Measurements from ENCODE around the gene CSF3R. TPM values are rescaled to one million over a fixed set of nuclear protein-coding genes. Genes with fewer than 3 reads are reported as not detected.

Gene CSF3R
- total RNA-seq, 3 donors from 2014 or later, result 17.3 to 54.2 (median 28.8) TPM

DNA sequence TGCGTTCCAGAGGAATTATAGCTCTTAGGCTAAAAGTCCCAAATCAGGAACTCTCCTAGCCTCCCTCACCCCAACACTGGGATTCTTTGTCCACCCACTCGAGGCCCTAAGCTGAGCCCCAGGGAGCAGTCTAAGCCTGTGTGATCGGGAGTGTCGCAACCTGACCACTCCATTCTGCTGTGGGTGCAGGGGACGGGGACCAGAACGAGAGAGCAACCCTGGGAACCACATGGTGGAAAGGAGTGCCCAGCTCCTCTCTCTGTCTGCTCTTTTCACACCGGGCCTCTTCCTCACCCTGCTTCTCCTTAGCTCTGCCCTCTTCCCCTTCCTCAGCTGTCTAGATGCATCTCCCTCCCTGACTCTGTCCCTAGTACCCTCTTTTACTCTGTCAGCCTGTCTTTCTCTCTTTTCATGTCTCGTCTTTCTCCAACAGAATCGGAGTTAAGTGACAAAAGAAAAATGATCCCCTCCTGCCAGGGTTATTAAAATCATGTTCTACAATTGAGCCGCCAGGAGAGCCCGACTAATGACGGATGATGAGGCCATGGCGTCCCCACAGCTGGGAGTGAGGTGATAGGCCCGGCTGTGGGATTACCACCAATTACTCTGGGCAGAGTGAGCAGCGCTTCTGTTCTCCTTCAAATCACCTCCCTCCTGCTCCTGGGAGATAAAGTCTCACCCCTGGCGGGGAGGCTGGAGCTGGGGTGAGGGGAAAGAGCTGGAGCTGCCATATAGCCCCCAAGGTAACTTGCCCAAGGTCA lies 34.5 kb upstream of the CSF3R start:
- peak in 1 of 2 donors; percentile 20 for DNase-seq (ENCODE audit: low spot score in 2 of 2)
- TF ChIP-seq, protein P1, sequence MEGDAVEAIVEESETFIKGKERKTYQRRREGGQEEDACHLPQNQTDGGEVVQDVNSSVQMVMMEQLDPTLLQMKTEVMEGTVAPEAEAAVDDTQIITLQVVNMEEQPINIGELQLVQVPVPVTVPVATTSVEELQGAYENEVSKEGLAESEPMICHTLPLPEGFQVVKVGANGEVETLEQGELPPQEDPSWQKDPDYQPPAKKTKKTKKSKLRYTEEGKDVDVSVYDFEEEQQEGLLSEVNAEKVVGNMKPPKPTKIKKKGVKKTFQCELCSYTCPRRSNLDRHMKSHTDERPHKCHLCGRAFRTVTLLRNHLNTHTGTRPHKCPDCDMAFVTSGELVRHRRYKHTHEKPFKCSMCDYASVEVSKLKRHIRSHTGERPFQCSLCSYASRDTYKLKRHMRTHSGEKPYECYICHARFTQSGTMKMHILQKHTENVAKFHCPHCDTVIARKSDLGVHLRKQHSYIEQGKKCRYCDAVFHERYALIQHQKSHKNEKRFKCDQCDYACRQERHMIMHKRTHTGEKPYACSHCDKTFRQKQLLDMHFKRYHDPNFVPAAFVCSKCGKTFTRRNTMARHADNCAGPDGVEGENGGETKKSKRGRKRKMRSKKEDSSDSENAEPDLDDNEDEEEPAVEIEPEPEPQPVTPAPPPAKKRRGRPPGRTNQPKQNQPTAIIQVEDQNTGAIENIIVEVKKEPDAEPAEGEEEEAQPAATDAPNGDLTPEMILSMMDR (IDR thresholded peaks at IDR 0.05), result no peak
- no peak for TF ChIP-seq POLR2AphosphoS5 (IDR thresholded peaks at IDR 0.05)
- TF ChIP-seq POLR2A (IDR thresholded peaks at IDR 0.05), result no peak
- intact Hi-C loops (cut with DNase I; ENCODE audit: low total_unique reads), result no loop called here
- Histone ChIP-seq H3K4me1 (no peaks in the 10 kb centered on the region), H3K9me3 (no peaks in the 10 kb centered on the region), H3K36me3 (no peaks in the 10 kb centered on the region), H3K27me3 (no peaks in the 10 kb centered on the region), H3K4me3 (no peak overlapping the region), H3K27ac (no peak overlapping the region)

DNA sequence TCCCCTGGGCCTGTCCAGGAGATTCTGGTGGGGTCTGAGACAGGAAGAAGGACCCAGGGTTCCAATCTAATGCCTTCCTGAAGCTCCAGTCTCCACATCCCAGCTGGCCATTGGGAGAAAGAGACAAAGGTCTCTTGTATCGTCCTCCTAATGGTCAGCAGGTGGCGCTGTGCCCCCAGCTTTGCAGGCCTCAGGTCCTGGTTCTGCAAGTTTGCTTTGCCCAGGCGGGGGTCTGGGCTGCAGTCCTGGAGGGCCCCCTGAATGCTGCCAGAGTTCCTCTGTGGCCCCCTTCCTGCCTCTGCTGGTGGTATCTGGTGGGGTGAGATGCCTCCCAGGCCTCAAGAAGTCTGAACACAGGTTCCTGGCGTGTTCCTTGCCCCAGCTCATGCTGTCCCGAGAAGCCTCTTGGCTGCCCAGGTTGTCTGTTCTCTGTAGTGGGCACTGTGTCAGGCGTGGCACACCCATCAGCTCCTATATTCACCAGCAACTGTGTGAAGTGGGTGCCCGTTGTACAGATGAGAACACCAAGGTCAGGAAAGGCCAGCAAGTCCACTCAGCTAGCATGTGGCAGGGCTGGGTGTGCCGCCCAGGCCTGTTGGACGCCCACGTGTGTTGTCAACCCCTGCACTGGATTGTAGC lies 33.8 kb upstream of the CSF3R start:
- Histone ChIP-seq H3K4me1 (no peaks in the 10 kb centered on the region), H3K4me3 (no peak overlapping the region), H3K27me3 (no peaks in the 10 kb centered on the region), H3K27ac (no peak overlapping the region), H3K36me3 (no peaks in the 10 kb centered on the region), H3K9me3 (no peaks in the 10 kb centered on the region)
- DNase-seq (ENCODE audit: low spot score in 2 of 2), result peak; percentile 23 to 59
- intact Hi-C loops (cut with DNase I; ENCODE audit: low total_unique reads), result no loop called here
- no peak for TF ChIP-seq POLR2A (IDR thresholded peaks at IDR 0.05)
- TF ChIP-seq POLR2AphosphoS5 (IDR thresholded peaks at IDR 0.05), result no peak
- TF ChIP-seq, protein P1 (IDR thresholded peaks at IDR 0.05), result peak in 2 of 3 donors; percentile 57 to 68

DNA sequence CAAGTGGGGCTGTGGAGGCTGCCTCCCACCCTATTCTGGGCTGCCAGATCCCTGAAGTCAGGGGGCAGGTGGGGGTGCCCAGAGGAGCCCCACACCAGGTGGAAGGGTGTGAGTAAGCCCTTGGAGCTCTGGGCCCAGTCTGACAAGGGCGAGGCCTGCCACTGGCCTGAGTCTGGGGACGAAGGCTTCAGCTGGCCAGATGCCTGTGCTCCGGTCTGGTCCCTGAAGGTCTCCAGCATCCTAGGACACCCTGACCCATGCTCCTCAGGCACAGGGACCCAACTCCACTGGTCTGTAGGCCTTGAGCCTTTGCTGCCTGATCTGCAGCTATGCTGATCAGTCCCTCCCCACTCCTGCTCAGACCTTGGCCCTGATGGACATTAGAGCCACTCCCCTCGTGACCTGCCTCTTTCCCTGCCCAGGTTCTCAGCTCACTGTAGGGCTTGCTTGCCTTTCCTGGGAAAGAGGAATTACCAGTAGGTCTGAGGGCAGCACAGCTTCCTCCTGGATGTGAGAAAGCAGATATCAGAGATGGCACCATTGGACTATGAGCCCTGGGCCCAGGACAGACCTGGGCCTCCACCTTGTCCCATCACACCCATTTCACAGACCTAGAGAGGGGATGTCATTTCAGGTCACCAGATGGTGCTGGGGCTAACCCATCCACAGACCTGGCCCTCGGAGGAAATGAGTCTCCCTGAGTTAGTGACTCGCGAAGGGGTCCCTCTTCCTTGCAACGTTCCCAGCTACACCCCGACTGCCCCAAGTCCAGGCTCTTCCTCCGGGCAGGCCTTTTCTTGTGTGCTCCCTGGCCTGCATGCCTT lies 32.8 kb upstream of the CSF3R start:
- TF ChIP-seq POLR2A (IDR thresholded peaks at IDR 0.05) (no peak), POLR2AphosphoS5 (IDR thresholded peaks at IDR 0.05) (no peak)
- TF ChIP-seq, protein P1 (IDR thresholded peaks at IDR 0.05), result no peak
- DNase-seq (ENCODE audit: low spot score in 2 of 2), result no peak
- no peaks in the 10 kb centered on the region for H3K27me3 ChIP-seq
- H3K4me3 ChIP-seq, result no peak overlapping the region
- intact Hi-C loops (cut with DNase I; ENCODE audit: low total_unique reads), result no loop called here
- no peaks in the 10 kb centered on the region for H3K36me3 ChIP-seq
- H3K9me3 ChIP-seq, result no peaks in the 10 kb centered on the region
- H3K4me1 ChIP-seq, result no peaks in the 10 kb centered on the region
- H3K27ac ChIP-seq, result no peak overlapping the region

DNA sequence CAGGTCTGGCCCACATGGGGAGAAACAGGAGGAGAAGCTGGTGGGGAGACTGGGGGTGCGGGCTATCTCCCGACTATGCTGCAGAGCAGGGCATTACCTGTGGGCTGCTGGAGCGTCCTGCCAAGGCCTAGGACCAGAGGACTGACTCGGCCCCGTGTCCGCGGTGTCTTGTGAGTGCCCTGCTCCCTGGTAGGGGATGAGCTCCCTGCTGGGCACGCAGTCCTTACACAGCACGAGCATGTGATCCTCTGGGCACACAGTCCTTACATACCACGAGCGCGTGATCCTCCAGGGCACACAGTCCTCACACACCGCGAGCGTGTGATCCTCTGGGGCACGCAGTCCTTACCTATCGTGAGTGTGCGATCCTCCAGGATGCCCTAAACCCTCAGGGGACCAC lies 31.8 kb upstream of the CSF3R start:
- H3K27me3 ChIP-seq, result no peaks in the 10 kb centered on the region
- no peak overlapping the region for H3K4me3 ChIP-seq
- intact Hi-C loops (cut with DNase I; ENCODE audit: low total_unique reads), result no loop called here
- TF ChIP-seq POLR2A (IDR thresholded peaks at IDR 0.05) (no peak), POLR2AphosphoS5 (IDR thresholded peaks at IDR 0.05) (no peak)
- TF ChIP-seq, protein P1 (IDR thresholded peaks at IDR 0.05), result no peak
- H3K9me3 ChIP-seq, result no peaks in the 10 kb centered on the region
- no peak overlapping the region for H3K27ac ChIP-seq
- no peaks in the 10 kb centered on the region for H3K36me3 ChIP-seq
- no peaks in the 10 kb centered on the region for H3K4me1 ChIP-seq
- DNase-seq (ENCODE audit: low spot score in 2 of 2), result no peak

Data from breast epithelium (tissue), 4 donors.